Stimulated activated naive CD4-positive, alpha-beta T cell treated with Interleukin-2 at 50 U/mL for 16 hours (primary cell): Measurements from ENCODE around the gene BMAL1.
A peak's percentile ranks its signal among the peaks of the same experiment; 100 is the strongest.
"Not testable (repeated sequence)": the region's sequence is repeated elsewhere in the genome, so short reads cannot be mapped to it uniquely, and the experiment has no call there.

ENCODE experiments used
- DNase-seq: peaks from one replicate; lab custom pipeline; 2025; lab: John Stamatoyannopoulos, UW

Gene BMAL1

GRCh38 chr11:13382751-13383150, 105.2 kb downstream of the BMAL1 start:
- DNase-seq: no peak

- peak; percentile 4 for DNase-seq
Measured at GRCh38 chr11:13384908-13385640, 107.5 kb downstream of the BMAL1 start.

GRCh38 chr11:13386567-13386966, 109.0 kb downstream of the BMAL1 start:
- no peak for DNase-seq

GRCh38 chr11:13388741-13389140, 111.2 kb downstream of the BMAL1 start:
- no peak for DNase-seq

GRCh38 chr11:13391217-13391616, 113.6 kb downstream of the BMAL1 start:
- no peak for DNase-seq

- not testable (repeated sequence) for DNase-seq
Measured at GRCh38 chr11:13398335-13398734, 120.7 kb downstream of the BMAL1 start.

- no peak for DNase-seq
Measured at GRCh38 chr11:13405220-13405619, 127.6 kb downstream of the BMAL1 start.

GRCh38 chr11:13415201-13415600, 137.6 kb downstream of the BMAL1 start:
- no peak for DNase-seq

GRCh38 chr11:13421561-13421960, 144.0 kb downstream of the BMAL1 start:
- no peak for DNase-seq

- no peak for DNase-seq
Measured at GRCh38 chr11:13423372-13423771, 145.8 kb downstream of the BMAL1 start.

GRCh38 chr11:13427440-13427839, 149.8 kb downstream of the BMAL1 start:
- DNase-seq: no peak

GRCh38 chr11:13429288-13429687, 151.7 kb downstream of the BMAL1 start:
- DNase-seq: no peak

- no peak for DNase-seq
Measured at GRCh38 chr11:13429836-13430235, 152.2 kb downstream of the BMAL1 start.

- no peak for DNase-seq
Measured at GRCh38 chr11:13433437-13433836, 155.8 kb downstream of the BMAL1 start.

GRCh38 chr11:13434247-13435205, 156.9 kb downstream of the BMAL1 start:
- DNase-seq: no peak

- DNase-seq: not testable (repeated sequence)
Measured at GRCh38 chr11:13436836-13437235, 159.2 kb downstream of the BMAL1 start.
